Measurements from ENCODE around the gene ASH1L.
"Not testable (repeated sequence)": the region's sequence is repeated elsewhere in the genome, so short reads cannot be mapped to it uniquely, and the experiment has no call there.

The ASH1L gene

DNA sequence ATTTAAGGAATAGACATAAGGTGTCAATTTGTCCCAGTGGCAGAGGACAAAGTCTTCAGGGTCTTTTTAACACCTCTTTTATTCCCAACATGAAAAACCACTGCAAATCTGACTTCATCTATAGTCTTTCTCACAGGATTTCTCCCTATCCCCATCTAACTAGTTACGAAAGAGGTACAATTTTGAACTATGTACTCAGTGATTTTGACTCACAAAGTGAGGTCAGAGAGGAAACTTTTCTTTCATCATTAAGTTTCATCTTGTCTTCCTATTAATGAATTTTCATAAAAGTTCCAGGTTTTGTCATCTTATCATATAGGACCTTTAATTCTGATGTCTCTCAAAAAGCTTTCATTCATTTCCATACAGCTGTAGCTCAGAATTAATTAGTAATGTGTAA, 63.3 kb downstream of the ASH1L start:
- TF ChIP-seq JUND (IDR thresholded peaks at IDR 0.05; ENCODE audit: low read depth): no peak
- no peak for DNase-seq (ENCODE audit: low read depth in 1 of 2, low spot score in 1 of 2)
- in situ Hi-C loops (cut with HindIII; ENCODE audit: low pct_unique_long_range_greater_than_20kb, low sequenced_read_pairs): no loop called here

DNA sequence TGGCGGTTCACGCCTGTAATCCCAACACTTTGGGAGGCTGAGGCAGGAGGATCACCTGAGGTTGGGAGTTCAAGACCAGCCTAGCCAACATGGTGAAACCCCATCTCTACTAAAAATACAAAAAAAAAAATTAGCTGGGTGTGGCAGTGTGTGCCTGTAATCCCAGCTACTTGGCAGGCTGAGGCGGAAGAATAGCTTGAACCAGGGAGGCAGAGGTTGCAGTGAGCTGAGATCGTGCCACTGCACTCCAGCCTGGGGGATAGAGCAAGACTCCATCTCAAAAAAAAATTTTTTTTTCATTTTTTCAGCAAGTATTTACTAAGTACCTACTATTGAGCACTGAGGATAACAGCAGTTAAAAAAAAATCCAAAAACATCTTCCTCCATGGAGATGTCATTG, 69.0 kb downstream of the ASH1L start:
- in situ Hi-C loops (cut with HindIII; ENCODE audit: low pct_unique_long_range_greater_than_20kb, low sequenced_read_pairs); DNase-seq (ENCODE audit: low read depth in 1 of 2, low spot score in 1 of 2): not testable (repeated sequence)

GRCh38 chr1:155488419-155488818, 74.2 kb downstream of the ASH1L start:
- in situ Hi-C loops (cut with HindIII; ENCODE audit: low pct_unique_long_range_greater_than_20kb, low sequenced_read_pairs): not testable (repeated sequence)

GRCh38 chr1:155487541-155487940, 75.1 kb downstream of the ASH1L start:
- no peak for DNase-seq (ENCODE audit: low read depth in 1 of 2, low spot score in 1 of 2)
- TF ChIP-seq JUND (IDR thresholded peaks at IDR 0.05; ENCODE audit: low read depth): no peak
- in situ Hi-C loops (cut with HindIII; ENCODE audit: low pct_unique_long_range_greater_than_20kb, low sequenced_read_pairs): no loop called here

More at GRCh38 chr1:155488419-155488818, 74.2 kb downstream of the ASH1L start:
- DNase-seq (ENCODE audit: low read depth in 1 of 2, low spot score in 1 of 2): not testable (repeated sequence)

DNA sequence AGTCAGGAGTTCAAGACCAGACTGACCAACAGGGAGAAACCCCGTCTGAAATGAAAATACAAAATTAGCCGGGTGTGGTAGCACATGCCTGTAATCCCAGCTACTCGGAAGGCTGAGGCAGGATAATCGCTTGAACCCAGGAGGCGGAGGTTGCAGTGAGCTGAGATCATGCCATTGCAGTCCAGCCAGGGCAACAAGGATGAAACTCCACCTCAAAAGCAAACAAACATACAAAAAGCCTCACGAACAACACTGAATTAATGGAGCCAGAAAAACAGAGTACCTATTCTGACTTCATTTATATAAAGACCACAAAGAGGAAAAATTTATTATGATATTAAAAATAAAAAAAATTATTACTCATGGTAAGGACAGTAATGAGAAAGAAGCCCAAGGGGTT, 75.7 kb downstream of the ASH1L start:
- in situ Hi-C loops (cut with HindIII; ENCODE audit: low pct_unique_long_range_greater_than_20kb, low sequenced_read_pairs); DNase-seq (ENCODE audit: low read depth in 1 of 2, low spot score in 1 of 2): not testable (repeated sequence)

- no peak for DNase-seq (ENCODE audit: low read depth in 1 of 2, low spot score in 1 of 2)
- in situ Hi-C loops (cut with HindIII; ENCODE audit: low pct_unique_long_range_greater_than_20kb, low sequenced_read_pairs): no loop called here
- TF ChIP-seq JUND (IDR thresholded peaks at IDR 0.05; ENCODE audit: low read depth): no peak
These were observed 76.7 kb downstream of the ASH1L start for GRCh38 chr1:155485945-155486344.

DNA sequence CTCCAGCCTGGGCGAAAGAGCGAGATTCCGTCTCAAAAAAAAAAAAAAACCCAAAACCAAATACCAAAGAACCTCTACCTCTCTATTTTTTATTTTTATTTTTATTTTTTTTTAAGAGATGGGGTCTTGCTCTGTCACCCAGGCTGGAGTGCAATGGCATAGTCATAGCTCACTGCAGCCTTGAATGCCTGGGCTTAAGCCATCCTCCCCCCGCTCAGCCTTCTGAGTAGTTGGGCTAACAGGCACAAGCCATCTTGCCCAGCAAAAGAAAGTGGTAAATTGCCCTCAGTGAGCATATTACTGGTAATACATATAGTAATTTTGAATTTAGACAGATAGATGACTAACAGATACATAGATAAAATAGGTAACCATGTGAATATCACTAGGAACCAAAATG, 77.4 kb downstream of the ASH1L start:
- no peak for DNase-seq (ENCODE audit: low read depth in 1 of 2, low spot score in 1 of 2)
- no peak for TF ChIP-seq JUND (IDR thresholded peaks at IDR 0.05; ENCODE audit: low read depth)
- in situ Hi-C loops (cut with HindIII; ENCODE audit: low pct_unique_long_range_greater_than_20kb, low sequenced_read_pairs): no loop called here

DNA sequence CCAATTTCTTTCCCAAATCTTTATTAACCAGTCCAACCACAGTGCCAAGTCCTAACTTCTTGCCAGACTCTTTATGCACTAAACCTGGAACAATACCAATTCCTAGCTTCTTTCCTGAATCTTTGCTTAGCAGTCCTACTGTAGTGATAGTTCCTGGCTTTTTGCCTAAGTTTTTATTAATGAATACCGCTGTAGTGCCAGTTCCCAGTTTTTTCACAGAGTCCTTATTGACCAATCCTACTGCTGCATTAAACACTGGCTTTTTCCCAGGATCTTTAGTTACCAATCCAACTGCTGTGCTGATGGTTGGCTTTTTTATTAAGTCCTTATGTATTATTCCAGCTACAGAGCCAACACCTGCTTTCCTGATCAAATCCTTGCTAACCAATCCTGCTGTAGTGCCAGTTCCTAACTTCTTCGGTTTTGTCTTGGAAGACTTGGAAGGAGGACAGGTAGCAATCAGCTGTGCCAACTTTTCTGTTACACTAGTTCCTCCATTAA, 80.8 kb downstream of the ASH1L start:
- in situ Hi-C loops (cut with HindIII; ENCODE audit: low pct_unique_long_range_greater_than_20kb, low sequenced_read_pairs): no loop called here
- no peak for DNase-seq (ENCODE audit: low read depth in 1 of 2, low spot score in 1 of 2)
- TF ChIP-seq JUND (IDR thresholded peaks at IDR 0.05; ENCODE audit: low read depth): no peak

DNA sequence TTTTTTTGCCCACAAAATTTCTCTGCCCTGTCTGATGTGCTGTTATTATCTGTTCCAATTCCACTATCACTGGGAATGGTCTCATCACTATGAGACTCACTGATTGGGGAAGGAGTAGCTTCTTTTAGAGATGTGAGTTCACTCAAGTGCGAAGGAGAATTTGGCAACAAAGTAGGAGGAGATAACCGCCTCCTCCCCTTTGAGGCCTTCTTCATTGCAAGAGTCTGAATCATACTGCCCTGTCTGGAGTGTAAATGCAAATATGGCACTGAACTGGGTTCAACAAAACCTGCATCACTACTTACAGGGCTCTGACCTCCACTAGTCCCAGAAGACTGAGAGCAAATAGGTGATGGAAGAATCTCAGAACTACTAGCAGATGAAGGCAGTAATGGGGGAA, 83.4 kb downstream of the ASH1L start:
- TF ChIP-seq JUND (IDR thresholded peaks at IDR 0.05; ENCODE audit: low read depth): no peak
- in situ Hi-C loops (cut with HindIII; ENCODE audit: low pct_unique_long_range_greater_than_20kb, low sequenced_read_pairs): no loop called here

GRCh38 chr1:155478270-155478852, 84.2 kb downstream of the ASH1L start:
- DNase-seq (ENCODE audit: low read depth in 1 of 2, low spot score in 1 of 2): no peak
- TF ChIP-seq JUND (IDR thresholded peaks at IDR 0.05; ENCODE audit: low read depth): no peak
- in situ Hi-C loops (cut with HindIII; ENCODE audit: low pct_unique_long_range_greater_than_20kb, low sequenced_read_pairs): no loop called here

More for the DNA sequence above, 83.4 kb downstream of the ASH1L start:
- no peak for DNase-seq (ENCODE audit: low read depth in 1 of 2, low spot score in 1 of 2)

- no peak for TF ChIP-seq JUND (IDR thresholded peaks at IDR 0.05; ENCODE audit: low read depth)
- DNase-seq (ENCODE audit: low read depth in 1 of 2, low spot score in 1 of 2): no peak
- in situ Hi-C loops (cut with HindIII; ENCODE audit: low pct_unique_long_range_greater_than_20kb, low sequenced_read_pairs): no loop called here
These were observed 88.5 kb downstream of the ASH1L start for GRCh38 chr1:155474146-155474545.

DNA sequence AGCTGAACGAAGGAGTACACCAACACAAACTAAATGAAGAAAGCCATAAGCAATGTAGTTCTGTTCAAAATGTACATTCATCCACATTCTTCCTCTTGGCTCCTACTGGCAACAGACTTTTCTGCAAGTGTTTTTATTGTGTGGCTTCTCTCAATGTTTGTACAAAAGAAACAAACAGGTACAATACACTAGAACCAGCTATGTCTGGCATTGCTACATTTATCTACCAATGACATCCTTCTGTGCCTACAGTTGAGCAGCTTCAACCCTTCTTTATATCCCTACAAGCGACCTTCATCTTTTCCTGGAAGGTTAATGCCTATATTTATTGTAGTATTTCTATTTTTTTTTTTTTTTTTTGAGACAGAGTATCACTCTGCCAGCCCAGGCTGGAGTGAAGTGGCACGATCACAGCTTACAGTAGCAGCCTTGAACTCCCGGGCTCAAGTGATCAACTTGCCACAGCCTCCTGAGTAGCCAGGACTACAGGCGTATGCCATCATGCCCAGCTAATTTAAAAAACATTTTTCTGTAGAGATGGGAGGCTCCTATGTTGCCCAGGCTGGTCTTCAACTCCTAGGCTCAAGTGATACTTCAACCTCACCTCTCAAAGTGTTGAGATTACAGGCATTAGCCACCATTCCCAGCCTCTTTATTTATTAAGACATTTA, 89.3 kb downstream of the ASH1L start:
- TF ChIP-seq JUND (IDR thresholded peaks at IDR 0.05; ENCODE audit: low read depth): no peak
- DNase-seq (ENCODE audit: low read depth in 1 of 2, low spot score in 1 of 2): no peak
- in situ Hi-C loops (cut with HindIII; ENCODE audit: low pct_unique_long_range_greater_than_20kb, low sequenced_read_pairs): no loop called here

DNA sequence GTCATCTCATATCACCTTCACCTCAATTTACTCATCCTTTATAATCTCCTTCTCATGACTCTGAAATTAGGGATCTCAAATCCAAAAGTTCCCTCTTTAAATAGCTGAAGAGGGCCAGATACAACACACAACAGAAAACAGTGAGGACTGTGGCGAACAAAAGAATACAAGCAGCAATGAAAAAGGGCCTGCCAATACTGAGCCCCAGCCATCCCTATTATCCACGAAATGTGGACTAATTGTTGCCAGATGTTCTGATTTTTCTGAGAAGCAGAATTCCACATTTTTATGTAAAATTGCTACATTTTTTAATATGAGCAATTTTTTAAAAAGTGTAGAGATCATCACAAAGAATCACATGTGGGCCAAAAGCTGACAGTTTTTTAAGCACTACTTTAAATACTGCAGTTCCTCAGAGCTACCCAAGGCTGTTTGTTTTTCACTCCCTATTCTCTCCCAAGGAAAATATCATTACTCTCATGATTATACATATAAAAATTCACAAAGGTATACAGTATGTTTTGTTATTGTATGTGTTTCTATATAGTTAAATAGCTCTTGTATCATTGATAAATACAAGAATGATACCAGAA, 90.0 kb downstream of the ASH1L start:
- no peak for DNase-seq (ENCODE audit: low read depth in 1 of 2, low spot score in 1 of 2)
- no peak for TF ChIP-seq JUND (IDR thresholded peaks at IDR 0.05; ENCODE audit: low read depth)
- in situ Hi-C loops (cut with HindIII; ENCODE audit: low pct_unique_long_range_greater_than_20kb, low sequenced_read_pairs): no loop called here
